HG02938 (cell line): ENCODE results near the gene OR2W3.

Experiments used
- ATAC-seq: cut with Tn5 transposase; IDR thresholded peaks from one replicate; pipeline ENCODE4 v1.9.1; 2021; ENCODE audit warnings: mild to moderate bottlenecking, moderate library complexity; ENCODE audit not compliant: unreplicated experiment

Gene OR2W3

GRCh38 chr1:247895163-247895637 lies at the start of gene OR2W3:
OR2W3 (plus strand) TSS chr1:247895587; CDS start chr1:247895587, 0 bp downstream.
- ATAC-seq = no peak

- ATAC-seq = no peak
Observed at GRCh38 chr1:247845693-247846017, 49.7 kb upstream of the OR2W3 start.

- ATAC-seq = no peak
Observed at GRCh38 chr1:247848346-247848745, 47.0 kb upstream of the OR2W3 start.

- ATAC-seq = no peak
Observed at GRCh38 chr1:247849616-247850015, 45.8 kb upstream of the OR2W3 start.

- ATAC-seq = no peak
Observed at GRCh38 chr1:247854899-247855545, 40.4 kb upstream of the OR2W3 start.

- ATAC-seq = no peak
Observed at GRCh38 chr1:247855911-247856310, 39.5 kb upstream of the OR2W3 start.

GRCh38 chr1:247857069-247857984 lies 38.1 kb upstream of the OR2W3 start, which contains the start of gene TRIM58:
TRIM58 (plus strand) TSS chr1:247857187; CDS start chr1:247857247, 60 bp downstream.
- no peak for ATAC-seq

GRCh38 chr1:247857985-247858619 lies 37.3 kb upstream of the OR2W3 start:
- no peak for ATAC-seq

- ATAC-seq = no peak
Observed at GRCh38 chr1:247862756-247863155, 32.6 kb upstream of the OR2W3 start.

- no peak for ATAC-seq
Observed at GRCh38 chr1:247864644-247865043, 30.7 kb upstream of the OR2W3 start.

GRCh38 chr1:247865416-247865815 lies 30.0 kb upstream of the OR2W3 start:
- ATAC-seq = no peak

- ATAC-seq = no peak
Observed at GRCh38 chr1:247883346-247883745, 12.0 kb upstream of the OR2W3 start.

GRCh38 chr1:247884797-247885413 lies 10.5 kb upstream of the OR2W3 start:
- no peak for ATAC-seq

GRCh38 chr1:247895976-247896375 lies 589 bp downstream of the OR2W3 start:
- no peak for ATAC-seq

GRCh38 chr1:247904122-247904521 lies 8.7 kb downstream of the OR2W3 start:
- no peak for ATAC-seq

GRCh38 chr1:247905181-247905580 lies 9.8 kb downstream of the OR2W3 start:
- ATAC-seq = no peak

GRCh38 chr1:247905910-247906503 lies 10.6 kb downstream of the OR2W3 start:
- no peak for ATAC-seq

GRCh38 chr1:247906504-247907047 lies 11.2 kb downstream of the OR2W3 start:
- no peak for ATAC-seq

GRCh38 chr1:247908766-247909165 lies 13.4 kb downstream of the OR2W3 start:
- ATAC-seq = no peak

GRCh38 chr1:247913786-247914185 lies 18.4 kb downstream of the OR2W3 start:
- no peak for ATAC-seq
